Ramos (cell line): ENCODE measurements around the gene DCAF6.

Experiments
- in situ Hi-C: fragments of 300-500 bp; cut with MboI; formaldehyde crosslinking; loops from one replicate; pipeline ENCODE4 v1.14.3; 2022; ENCODE audit warnings: low sequenced_read_pairs; ENCODE audit not compliant: unreplicated experiment

Gene DCAF6

GRCh38 chr1:167950569-167950968 lies 14.1 kb downstream of the DCAF6 start:
- in situ Hi-C loops, result no loop called here

- in situ Hi-C loops, result no loop called here
Measured at GRCh38 chr1:167955915-167956314, 19.4 kb downstream of the DCAF6 start.

GRCh38 chr1:167957710-167958109 lies 21.2 kb downstream of the DCAF6 start:
- in situ Hi-C loops, result no loop called here

- in situ Hi-C loops, result no loop called here
Measured at GRCh38 chr1:167964646-167965045, 28.2 kb downstream of the DCAF6 start.

GRCh38 chr1:167966050-167966449 lies 29.6 kb downstream of the DCAF6 start:
- in situ Hi-C loops, result no loop called here

- in situ Hi-C loops, result no loop called here
Measured at GRCh38 chr1:167968569-167968968, 32.1 kb downstream of the DCAF6 start.

- in situ Hi-C loops, result no loop called here
Measured at GRCh38 chr1:167973832-167974231, 37.3 kb downstream of the DCAF6 start.

- in situ Hi-C loops, result no loop called here
Measured at GRCh38 chr1:167974698-167975097, 38.2 kb downstream of the DCAF6 start.

- in situ Hi-C loops, result no loop called here
Measured at GRCh38 chr1:167977245-167977644, 40.8 kb downstream of the DCAF6 start.

- in situ Hi-C loops, result no loop called here
Measured at GRCh38 chr1:167981933-167982332, 45.5 kb downstream of the DCAF6 start.

- in situ Hi-C loops, result no loop called here
Measured at GRCh38 chr1:167983797-167984420, 47.4 kb downstream of the DCAF6 start.

GRCh38 chr1:167984886-167985489 lies 48.5 kb downstream of the DCAF6 start:
- in situ Hi-C loops, result no loop called here

GRCh38 chr1:167987174-167987573 lies 50.7 kb downstream of the DCAF6 start:
- in situ Hi-C loops, result no loop called here

- in situ Hi-C loops, result no loop called here
Measured at GRCh38 chr1:167991546-167991945, 55.1 kb downstream of the DCAF6 start.

GRCh38 chr1:167993720-167994119 lies 57.2 kb downstream of the DCAF6 start:
- in situ Hi-C loops, result no loop called here

- in situ Hi-C loops, result no loop called here
Measured at GRCh38 chr1:167994560-167994959, 58.1 kb downstream of the DCAF6 start.

- in situ Hi-C loops, result no loop called here
Measured at GRCh38 chr1:167995038-167995437, 58.6 kb downstream of the DCAF6 start.

- in situ Hi-C loops, result no loop called here
Measured at GRCh38 chr1:167996266-167996665, 59.8 kb downstream of the DCAF6 start.

GRCh38 chr1:167997037-167997575 lies 60.6 kb downstream of the DCAF6 start:
- in situ Hi-C loops, result no loop called here

- in situ Hi-C loops, result no loop called here
Measured at GRCh38 chr1:167999877-168000276, 63.4 kb downstream of the DCAF6 start.

GRCh38 chr1:168000656-168001055 lies 64.2 kb downstream of the DCAF6 start:
- in situ Hi-C loops, result no loop called here

GRCh38 chr1:168001213-168001612 lies 64.7 kb downstream of the DCAF6 start:
- in situ Hi-C loops, result no loop called here
